Thyroid gland (tissue), 4 donors: Measurements from ENCODE around the gene SOCS1.

ENCODE experiments used
- CTCF ChIP-seq, 6 experiments: fragments of 200-600 bp in 3 of 6; fragments of 450-650 bp in 3 of 6; sonication (generic) in 3 of 6; IDR thresholded peaks; one replicate each; pipeline ENCODE4 v1.5.1; 2016 to 2019; ENCODE audit warnings: antibody characterized with exemption in 6 of 6, mild to moderate bottlenecking in 2 of 6, inconsistent platforms in 1 of 6, moderate library complexity in 1 of 6
- POLR2A ChIP-seq, 2 donors: fragments of 450-650 bp; IDR thresholded peaks; one replicate each; pipeline ENCODE4 v1.6.1; 2017; ENCODE audit warnings: antibody characterized with exemption in 2 of 2, mild to moderate bottlenecking in 2 of 2, moderate library complexity in 1 of 2

- no peak for TF ChIP-seq CTCF (IDR thresholded peaks at IDR 0.05)
- no peak for TF ChIP-seq POLR2A (IDR thresholded peaks at IDR 0.05)
These were observed 10.7 kb downstream of the SOCS1 start for GRCh38 chr16:11245222-11245737.
